Suprapubic skin (tissue), 4 donors: Measurements from ENCODE around the gene TNFRSF1B. TPM values are rescaled to one million over a fixed set of nuclear protein-coding genes. Genes with fewer than 3 reads are reported as not detected.

ENCODE experiments used
- DNase-seq, 2 donors: peaks; one replicate each; pipeline ENCODE4 v3.0.0-alpha.2; 2019; ENCODE audit warnings: low spot score in 2 of 2
- H3K27ac ChIP-seq: fragments of 200-600 bp; sonication (generic); one replicate; pipeline ENCODE4 v1.5.1; 2019
- H3K27me3 ChIP-seq: fragments of 200-600 bp; sonication (generic); one replicate; pipeline ENCODE4 v1.5.1; 2019
- H3K36me3 ChIP-seq: fragments of 200-600 bp; sonication (generic); one replicate; pipeline ENCODE4 v1.5.1; 2019
- H3K4me1 ChIP-seq: fragments of 200-600 bp; sonication (generic); one replicate; pipeline ENCODE4 v1.5.1; 2019
- H3K4me3 ChIP-seq: fragments of 200-600 bp; sonication (generic); one replicate; pipeline ENCODE4 v1.5.1; 2019; ENCODE audit warnings: mild to moderate bottlenecking
- H3K9me3 ChIP-seq: fragments of 200-600 bp; sonication (generic); one replicate; pipeline ENCODE4 v1.5.1; 2019
- EP300 ChIP-seq: sonication (generic); formaldehyde crosslinking; IDR thresholded peaks from one replicate; pipeline ENCODE4 v1.6.1; 2017; ENCODE audit warnings: antibody characterized with exemption
- POLR2A ChIP-seq, 2 donors: fragments of 450-650 bp; IDR thresholded peaks; one replicate each; pipeline ENCODE4 v1.6.1; 2017; ENCODE audit warnings: antibody characterized with exemption in 2 of 2, mild to moderate bottlenecking in 2 of 2, moderate library complexity in 2 of 2
- POLR2AphosphoS5 ChIP-seq, 3 donors: sonication (generic); formaldehyde crosslinking; IDR thresholded peaks; one replicate each; pipeline ENCODE4 v1.6.1; 2017; ENCODE audit warnings: antibody characterized with exemption in 3 of 3
- WGBS: methylation state at CpG from one replicate; pipeline ENCODE4 v1.1.5; 2018; 5-methylcytosine and 5-hydroxymethylcytosine counted together
- total RNA-seq, 4 donors: library from RNA; depleted of rRNA; stranded (reverse); fragments of >200 nt; gene quantifications; one replicate each; pipeline ENCODE4 v1.1.0, GENCODE V29; 2016
- TF ChIP-seq, protein P1 (sequence below), 2 donors: fragments of 200-600 bp in 1 of 2; fragments of 450-650 bp in 1 of 2; sonication (generic) in 1 of 2; IDR thresholded peaks; one replicate each; pipeline ENCODE4 v1.5.1; 2016 to 2019; ENCODE audit warnings: antibody characterized with exemption in 2 of 2, mild to moderate bottlenecking in 1 of 2, moderate library complexity in 1 of 2

TNFRSF1B gene
- total RNA-seq, 4 donors from 2014 or later = 6.3 to 35.2 (median 11.9) TPM

DNA sequence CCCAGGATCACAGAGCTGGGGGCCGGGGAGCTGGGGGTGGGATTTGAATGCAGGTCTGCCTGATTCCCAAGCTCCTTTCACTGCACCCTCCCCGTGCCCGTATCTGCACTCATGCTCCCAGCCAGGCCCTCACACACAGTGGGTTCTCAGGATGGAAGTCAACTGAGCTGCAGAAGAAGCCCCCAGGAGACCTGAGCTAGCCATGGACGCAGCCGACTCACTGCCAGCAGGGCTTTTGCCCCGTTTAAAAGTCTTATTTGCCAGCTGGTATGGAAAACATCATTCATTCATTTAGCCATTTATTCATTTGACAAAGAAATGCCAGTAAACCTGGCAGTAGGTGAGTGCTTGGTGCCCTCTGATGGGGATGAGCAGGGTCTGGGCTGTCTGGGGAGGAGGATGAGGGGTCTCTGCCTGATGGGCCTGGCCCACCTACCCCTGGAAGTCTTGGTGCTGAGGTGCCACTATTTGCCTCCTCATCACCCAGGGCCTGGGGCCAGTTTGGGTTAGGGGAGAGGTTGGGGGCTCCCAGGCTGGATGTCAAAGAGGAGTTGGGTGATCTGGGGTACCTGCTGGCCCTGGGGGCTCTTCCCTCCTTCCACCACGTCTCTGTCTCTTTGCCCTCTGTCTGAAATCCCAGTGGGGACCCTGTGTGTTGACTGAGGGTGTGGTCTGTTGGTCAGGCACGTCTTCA is 2.8 kb downstream of the TNFRSF1B start:
- H3K4me3 ChIP-seq = peak overlapping the region; percentile 65

DNA sequence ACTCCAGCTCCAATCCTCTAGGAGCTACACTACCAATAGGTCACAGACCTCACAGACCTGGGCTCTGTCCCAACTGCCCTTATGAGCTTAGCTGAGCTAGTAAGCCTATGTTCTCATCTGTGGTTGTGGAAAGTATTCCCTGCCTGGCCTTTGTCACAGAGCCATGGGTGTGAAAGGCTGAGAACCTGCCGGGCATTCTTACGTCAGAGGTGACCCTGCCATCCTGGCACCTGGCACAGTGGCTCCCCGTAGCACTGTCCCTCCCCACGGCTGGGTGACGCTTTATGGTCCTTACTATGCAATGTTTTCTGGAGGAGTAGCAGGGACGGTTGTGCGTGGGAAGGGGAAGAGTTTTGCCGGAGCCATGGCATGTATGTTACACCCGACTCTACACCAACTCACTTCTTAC is 3.5 kb downstream of the TNFRSF1B start:
- Histone ChIP-seq H3K27me3 (peaks cover 7% of the 10 kb centered on the region), H3K27ac (no peak overlapping the region), H3K4me3 (no peak overlapping the region), H3K9me3 (no peaks in the 10 kb centered on the region), H3K36me3 (no peaks in the 10 kb centered on the region), H3K4me1 (peaks cover 54% of the 10 kb centered on the region)
- 84% methylated on average over 8 of the region's 9 CpGs for WGBS
- DNase-seq = no peak
- peak in 1 of 2 donors; percentile 15 for TF ChIP-seq POLR2A (IDR thresholded peaks at IDR 0.05)
- no peak for TF ChIP-seq EP300
- TF ChIP-seq POLR2AphosphoS5 (IDR thresholded peaks at IDR 0.05) = no peak

More for the DNA sequence above, 2.8 kb downstream of the TNFRSF1B start:
- Histone ChIP-seq H3K27me3 (peaks cover 7% of the 10 kb centered on the region), H3K27ac (peak overlapping the region; percentile 36), H3K4me1 (peaks cover 47% of the 10 kb centered on the region), H3K9me3 (no peaks in the 10 kb centered on the region), H3K36me3 (no peaks in the 10 kb centered on the region)
- WGBS = 71% methylated on average over 8 of the region's 8 CpGs
- DNase-seq = no peak
- TF ChIP-seq POLR2A (IDR thresholded peaks at IDR 0.05) (no peak), POLR2AphosphoS5 (IDR thresholded peaks at IDR 0.05) (no peak), EP300 (no peak)
- TF ChIP-seq, protein P1, sequence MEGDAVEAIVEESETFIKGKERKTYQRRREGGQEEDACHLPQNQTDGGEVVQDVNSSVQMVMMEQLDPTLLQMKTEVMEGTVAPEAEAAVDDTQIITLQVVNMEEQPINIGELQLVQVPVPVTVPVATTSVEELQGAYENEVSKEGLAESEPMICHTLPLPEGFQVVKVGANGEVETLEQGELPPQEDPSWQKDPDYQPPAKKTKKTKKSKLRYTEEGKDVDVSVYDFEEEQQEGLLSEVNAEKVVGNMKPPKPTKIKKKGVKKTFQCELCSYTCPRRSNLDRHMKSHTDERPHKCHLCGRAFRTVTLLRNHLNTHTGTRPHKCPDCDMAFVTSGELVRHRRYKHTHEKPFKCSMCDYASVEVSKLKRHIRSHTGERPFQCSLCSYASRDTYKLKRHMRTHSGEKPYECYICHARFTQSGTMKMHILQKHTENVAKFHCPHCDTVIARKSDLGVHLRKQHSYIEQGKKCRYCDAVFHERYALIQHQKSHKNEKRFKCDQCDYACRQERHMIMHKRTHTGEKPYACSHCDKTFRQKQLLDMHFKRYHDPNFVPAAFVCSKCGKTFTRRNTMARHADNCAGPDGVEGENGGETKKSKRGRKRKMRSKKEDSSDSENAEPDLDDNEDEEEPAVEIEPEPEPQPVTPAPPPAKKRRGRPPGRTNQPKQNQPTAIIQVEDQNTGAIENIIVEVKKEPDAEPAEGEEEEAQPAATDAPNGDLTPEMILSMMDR (IDR thresholded peaks at IDR 0.05) = no peak

DNA sequence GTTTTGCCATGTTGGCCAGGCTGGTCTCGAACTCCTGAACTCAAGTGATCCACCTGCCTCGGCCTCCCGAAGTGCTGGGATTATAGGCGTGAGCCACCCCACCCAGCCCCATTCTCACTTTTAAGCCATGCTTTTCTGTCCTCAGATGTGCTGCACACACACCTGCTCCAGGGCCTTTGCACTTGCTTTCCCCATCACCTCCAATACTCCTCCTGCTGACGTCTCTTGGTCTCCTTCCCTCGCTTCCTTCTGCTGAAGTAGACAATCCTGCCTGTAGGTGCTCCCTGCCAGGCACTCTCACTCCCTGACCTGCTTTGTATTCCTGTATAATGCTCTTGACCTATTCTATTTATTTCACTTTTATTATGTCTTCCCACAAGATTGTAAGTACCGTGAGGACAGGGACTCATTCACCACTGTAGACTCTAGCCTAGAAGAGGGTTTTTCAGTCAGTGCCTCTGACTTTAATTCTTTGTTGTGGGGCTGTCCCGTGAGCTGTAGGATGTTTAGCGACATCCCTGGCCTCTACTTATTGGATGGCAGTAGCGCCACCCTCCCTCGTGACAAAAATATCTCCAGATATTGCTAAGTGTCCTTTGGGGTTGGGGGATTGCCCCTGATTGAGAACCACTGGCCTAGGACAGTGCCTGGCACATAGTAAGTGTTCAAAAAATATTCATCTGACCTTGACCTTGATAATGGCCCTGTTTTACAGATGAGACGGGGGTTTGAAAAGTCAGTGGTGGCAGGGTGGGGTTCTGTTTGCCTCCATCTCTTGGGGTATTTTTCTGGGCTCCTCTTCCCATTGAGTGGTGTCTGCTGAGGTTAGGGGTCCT is 4.6 kb downstream of the TNFRSF1B start:
- Histone ChIP-seq H3K4me3 (no peak overlapping the region), H3K9me3 (no peaks in the 10 kb centered on the region), H3K27ac (no peak overlapping the region), H3K27me3 (peaks cover 7% of the 10 kb centered on the region), H3K36me3 (no peaks in the 10 kb centered on the region), H3K4me1 (peaks cover 60% of the 10 kb centered on the region)
- DNase-seq = no peak
- no peak for TF ChIP-seq POLR2AphosphoS5 (IDR thresholded peaks at IDR 0.05)
- no peak for TF ChIP-seq POLR2A (IDR thresholded peaks at IDR 0.05)
- no peak for TF ChIP-seq EP300
- TF ChIP-seq, protein P1 (IDR thresholded peaks at IDR 0.05) = no peak
- 85% methylated on average over 12 of the region's 12 CpGs for WGBS

DNA sequence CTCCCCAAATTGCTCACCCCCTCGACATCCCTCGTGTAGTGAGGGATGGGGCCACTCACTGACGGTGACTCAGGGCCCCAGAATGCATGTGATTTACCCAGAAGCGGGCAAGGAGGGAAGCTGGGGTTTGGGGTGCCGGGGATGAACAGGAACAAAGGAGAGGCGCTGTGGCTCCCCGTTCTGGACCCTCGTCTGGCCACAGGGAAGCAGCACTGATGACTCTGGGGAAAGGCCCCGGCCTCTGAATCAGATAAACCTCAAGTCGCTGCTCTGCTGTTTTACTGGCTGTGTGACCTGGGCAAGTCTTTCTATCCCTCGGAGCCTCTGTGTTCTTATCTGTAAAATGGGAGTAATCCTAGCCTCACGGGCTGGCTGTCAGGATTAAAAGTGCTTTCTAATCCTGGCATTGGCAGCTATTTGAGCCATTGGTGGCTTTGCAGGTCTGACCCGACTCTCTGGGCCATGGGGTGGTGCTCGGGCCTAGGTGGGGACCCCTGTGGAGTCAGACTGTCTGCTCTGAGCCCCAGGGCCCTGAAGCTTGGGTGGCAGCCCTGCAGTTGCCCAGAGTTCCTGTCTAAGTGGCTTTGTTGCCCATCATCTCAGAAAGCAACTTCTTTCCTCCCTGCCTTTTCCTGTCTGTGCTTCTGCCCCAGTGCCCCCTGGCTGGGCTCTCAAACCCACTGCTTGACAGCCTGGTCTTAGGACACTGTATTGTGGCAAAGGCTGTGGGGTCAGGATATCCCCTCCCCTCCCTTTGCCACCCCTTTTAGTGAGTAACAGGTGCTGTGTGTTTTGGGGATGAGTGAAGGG is 5.5 kb downstream of the TNFRSF1B start:
- no peaks in the 10 kb centered on the region for H3K9me3 ChIP-seq
- TF ChIP-seq POLR2AphosphoS5 (IDR thresholded peaks at IDR 0.05) (no peak), EP300 (no peak), POLR2A (IDR thresholded peaks at IDR 0.05) (no peak)
- TF ChIP-seq, protein P1 (IDR thresholded peaks at IDR 0.05) = no peak
- H3K4me3 ChIP-seq = no peak overlapping the region
- 87% methylated on average over 8 of the region's 14 CpGs for whole genome bisulfite sequencing
- H3K27me3 ChIP-seq = peaks cover 5% of the 10 kb centered on the region
- no peak for DNase-seq
- peak overlapping the region; percentile 51 for H3K27ac ChIP-seq
- no peaks in the 10 kb centered on the region for H3K36me3 ChIP-seq
- peaks cover 57% of the 10 kb centered on the region for H3K4me1 ChIP-seq

DNA sequence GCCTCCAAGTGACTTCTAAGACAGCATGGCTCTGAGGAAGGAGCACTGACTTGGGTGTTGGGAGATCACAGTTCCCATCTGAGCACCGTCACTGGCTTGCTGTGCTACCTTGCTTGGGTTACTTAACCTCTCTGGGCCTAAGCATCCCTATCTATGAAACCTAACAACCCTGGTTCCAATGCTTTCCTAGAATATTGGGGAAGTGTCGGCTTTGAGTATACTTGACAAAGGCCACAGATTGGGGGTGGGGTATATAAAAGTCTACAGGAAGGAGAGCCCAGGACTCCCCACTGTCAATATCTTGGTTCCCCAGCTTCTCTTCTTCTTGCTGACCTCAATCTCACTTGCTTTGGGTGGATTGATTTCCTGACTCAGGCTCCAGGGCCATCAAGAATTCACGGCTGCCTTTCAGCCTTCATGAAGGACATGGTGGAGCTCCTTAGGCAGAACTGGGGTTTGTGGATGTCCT is 6.3 kb downstream of the TNFRSF1B start:
- Histone ChIP-seq H3K27me3 (no peaks in the 10 kb centered on the region), H3K27ac (peak overlapping the region; percentile 51), H3K9me3 (no peaks in the 10 kb centered on the region), H3K36me3 (no peaks in the 10 kb centered on the region), H3K4me3 (no peak overlapping the region), H3K4me1 (peaks cover 59% of the 10 kb centered on the region)
- no peak for DNase-seq
- no peak for TF ChIP-seq POLR2AphosphoS5 (IDR thresholded peaks at IDR 0.05)
- 81% methylated on average over 3 of the region's 3 CpGs for WGBS
